ENCODE results near the gene LAMB1. TPM values are rescaled to one million over a fixed set of nuclear protein-coding genes. Genes with fewer than 3 reads are reported as not detected.
A peak's percentile ranks its signal among the peaks of the same experiment; 100 is the strongest.

The LAMB1 gene
- total RNA-seq, 2 donors from 2014 or later = 91.6 to 130 TPM

DNA sequence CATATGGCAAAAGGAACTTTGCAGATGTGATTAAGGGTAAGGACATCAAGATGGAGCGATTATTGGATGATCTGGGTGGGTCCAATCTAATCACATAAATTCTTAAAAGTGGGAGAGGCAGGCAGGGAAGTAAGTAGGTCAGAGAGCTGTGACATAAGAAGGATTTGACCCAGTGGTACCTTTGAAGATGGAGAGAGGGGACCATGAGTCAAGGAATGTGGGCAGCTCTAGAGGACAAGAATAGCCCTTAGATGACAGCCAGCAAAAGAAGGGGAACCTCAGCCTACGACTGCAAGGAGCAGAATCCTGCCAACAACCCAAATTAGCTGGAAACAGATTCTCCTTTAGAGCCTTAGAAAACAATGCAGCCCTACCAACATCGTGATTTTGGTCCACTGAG is 34.5 kb downstream of the LAMB1 start:
- Histone ChIP-seq H3K9me3 (no peaks in the 10 kb centered on the region), H3K27ac (no peak overlapping the region), H3K4me3 (no peak overlapping the region), H3K36me3 (replicated peaks in 1 of 2; ENCODE audit: insufficient read depth in 1 of 2, low read depth in 2 of 2) (peaks cover 0 to 7% of the 10 kb centered on the region in 2 donors), H3K4me1 (peaks cover 39% of the 10 kb centered on the region), H3K27me3 (no peaks in the 10 kb centered on the region)
- WGBS, 2 donors = 86 to 92% methylated on average over 3 of the region's 3 CpGs
- intact Hi-C loops (cut with DNase I) = no loop called here
- ATAC-seq = no peak
- DNase-seq = no peak
- TF ChIP-seq POLR2A (IDR thresholded peaks at IDR 0.05) = no peak
- TF ChIP-seq, protein P1, sequence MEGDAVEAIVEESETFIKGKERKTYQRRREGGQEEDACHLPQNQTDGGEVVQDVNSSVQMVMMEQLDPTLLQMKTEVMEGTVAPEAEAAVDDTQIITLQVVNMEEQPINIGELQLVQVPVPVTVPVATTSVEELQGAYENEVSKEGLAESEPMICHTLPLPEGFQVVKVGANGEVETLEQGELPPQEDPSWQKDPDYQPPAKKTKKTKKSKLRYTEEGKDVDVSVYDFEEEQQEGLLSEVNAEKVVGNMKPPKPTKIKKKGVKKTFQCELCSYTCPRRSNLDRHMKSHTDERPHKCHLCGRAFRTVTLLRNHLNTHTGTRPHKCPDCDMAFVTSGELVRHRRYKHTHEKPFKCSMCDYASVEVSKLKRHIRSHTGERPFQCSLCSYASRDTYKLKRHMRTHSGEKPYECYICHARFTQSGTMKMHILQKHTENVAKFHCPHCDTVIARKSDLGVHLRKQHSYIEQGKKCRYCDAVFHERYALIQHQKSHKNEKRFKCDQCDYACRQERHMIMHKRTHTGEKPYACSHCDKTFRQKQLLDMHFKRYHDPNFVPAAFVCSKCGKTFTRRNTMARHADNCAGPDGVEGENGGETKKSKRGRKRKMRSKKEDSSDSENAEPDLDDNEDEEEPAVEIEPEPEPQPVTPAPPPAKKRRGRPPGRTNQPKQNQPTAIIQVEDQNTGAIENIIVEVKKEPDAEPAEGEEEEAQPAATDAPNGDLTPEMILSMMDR (IDR thresholded peaks at IDR 0.05) = no peak

DNA sequence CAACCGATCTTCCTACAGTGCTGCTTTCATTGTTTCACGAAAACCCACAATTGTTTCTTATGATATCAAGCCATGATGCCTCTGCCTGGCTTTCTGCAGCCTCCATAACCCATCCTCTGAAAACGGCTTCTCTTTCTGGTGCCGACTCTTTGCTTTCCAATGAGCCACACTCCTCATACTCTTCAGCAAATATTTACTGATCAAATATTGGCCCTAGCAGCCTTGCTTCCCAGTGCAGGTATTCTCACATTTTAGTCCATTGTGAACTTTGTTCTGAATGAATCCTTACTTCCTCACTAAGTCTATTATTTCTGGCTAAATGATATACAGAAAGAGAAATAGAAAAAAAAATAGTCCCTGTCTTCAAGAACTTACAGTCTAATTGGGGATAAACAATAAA is 35.5 kb downstream of the LAMB1 start:
- H3K27ac ChIP-seq = no peak overlapping the region
- intact Hi-C loops (cut with DNase I) = no loop called here
- DNase-seq (peak in 1 of 4 donors; percentile 11), ATAC-seq (no peak)
- no peak for TF ChIP-seq POLR2A (IDR thresholded peaks at IDR 0.05)
- TF ChIP-seq, protein P1 (IDR thresholded peaks at IDR 0.05) = no peak
- peaks cover 34% of the 10 kb centered on the region for H3K4me1 ChIP-seq
- peaks cover 0 to 9% of the 10 kb centered on the region in 2 donors for H3K36me3 ChIP-seq (replicated peaks in 1 of 2; ENCODE audit: insufficient read depth in 1 of 2, low read depth in 2 of 2)
- H3K4me3 ChIP-seq = no peak overlapping the region
- WGBS, 2 donors = 29 to 40% methylated on average over 4 of the region's 4 CpGs
- H3K9me3 ChIP-seq = no peaks in the 10 kb centered on the region
- H3K27me3 ChIP-seq = no peaks in the 10 kb centered on the region

GRCh38 chr7:107966711-107967110 is 36.2 kb downstream of the LAMB1 start:
- Histone ChIP-seq H3K27me3 (no peaks in the 10 kb centered on the region), H3K4me3 (no peak overlapping the region), H3K36me3 (replicated peaks in 1 of 2; ENCODE audit: insufficient read depth in 1 of 2, low read depth in 2 of 2) (peaks cover 0 to 9% of the 10 kb centered on the region in 2 donors), H3K27ac (no peak overlapping the region), H3K4me1 (peaks cover 27% of the 10 kb centered on the region), H3K9me3 (no peaks in the 10 kb centered on the region)
- 64 to 86% methylated on average over 4 of the region's 4 CpGs for WGBS, 2 donors
- ATAC-seq (no peak), DNase-seq (no peak)
- no peak for TF ChIP-seq POLR2A (IDR thresholded peaks at IDR 0.05)
- TF ChIP-seq, protein P1 (IDR thresholded peaks at IDR 0.05) = no peak
- intact Hi-C loops (cut with DNase I) = no loop called here

- TF ChIP-seq POLR2A (IDR thresholded peaks at IDR 0.05) = no peak
- TF ChIP-seq, protein P1 (IDR thresholded peaks at IDR 0.05) = no peak
- Histone ChIP-seq H3K27me3 (no peaks in the 10 kb centered on the region), H3K27ac (no peak overlapping the region), H3K4me3 (no peak overlapping the region), H3K36me3 (replicated peaks in 1 of 2; ENCODE audit: insufficient read depth in 1 of 2, low read depth in 2 of 2) (peaks cover 5 to 14% of the 10 kb centered on the region in 2 donors), H3K4me1 (peaks cover 15% of the 10 kb centered on the region), H3K9me3 (no peaks in the 10 kb centered on the region)
- WGBS, 2 donors = 94 to 95% methylated on average over 11 of the region's 11 CpGs
- ATAC-seq (no peak), DNase-seq (no peak)
- intact Hi-C loops (cut with DNase I) = no loop called here
These were observed 38.5 kb downstream of the LAMB1 start for GRCh38 chr7:107964510-107964909.

- H3K4me3 ChIP-seq = no peak overlapping the region
- H3K27me3 ChIP-seq = no peaks in the 10 kb centered on the region
- WGBS, 2 donors = 95% methylated on average over 9 of the region's 9 CpGs
- no peak overlapping the region for H3K27ac ChIP-seq
- H3K4me1 ChIP-seq = peaks cover 13% of the 10 kb centered on the region
- H3K36me3 ChIP-seq (replicated peaks in 1 of 2; ENCODE audit: insufficient read depth in 1 of 2, low read depth in 2 of 2) = peaks cover 5 to 18% of the 10 kb centered on the region in 2 donors
- TF ChIP-seq, protein P1 (IDR thresholded peaks at IDR 0.05) = no peak
- no peak for TF ChIP-seq POLR2A (IDR thresholded peaks at IDR 0.05)
- DNase-seq = no peak
- intact Hi-C loops (cut with DNase I) = no loop called here
- ATAC-seq = no peak
- no peaks in the 10 kb centered on the region for H3K9me3 ChIP-seq
These were observed 40.1 kb downstream of the LAMB1 start for GRCh38 chr7:107962817-107963216.

All from body of pancreas (tissue), 4 donors.